Measurements from ENCODE around the gene GPR34.
"Not testable (repeated sequence)": the region's sequence is repeated elsewhere in the genome, so short reads cannot be mapped to it uniquely, and the experiment has no call there.

GPR34 gene, protein sequence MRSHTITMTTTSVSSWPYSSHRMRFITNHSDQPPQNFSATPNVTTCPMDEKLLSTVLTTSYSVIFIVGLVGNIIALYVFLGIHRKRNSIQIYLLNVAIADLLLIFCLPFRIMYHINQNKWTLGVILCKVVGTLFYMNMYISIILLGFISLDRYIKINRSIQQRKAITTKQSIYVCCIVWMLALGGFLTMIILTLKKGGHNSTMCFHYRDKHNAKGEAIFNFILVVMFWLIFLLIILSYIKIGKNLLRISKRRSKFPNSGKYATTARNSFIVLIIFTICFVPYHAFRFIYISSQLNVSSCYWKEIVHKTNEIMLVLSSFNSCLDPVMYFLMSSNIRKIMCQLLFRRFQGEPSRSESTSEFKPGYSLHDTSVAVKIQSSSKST

DNA sequence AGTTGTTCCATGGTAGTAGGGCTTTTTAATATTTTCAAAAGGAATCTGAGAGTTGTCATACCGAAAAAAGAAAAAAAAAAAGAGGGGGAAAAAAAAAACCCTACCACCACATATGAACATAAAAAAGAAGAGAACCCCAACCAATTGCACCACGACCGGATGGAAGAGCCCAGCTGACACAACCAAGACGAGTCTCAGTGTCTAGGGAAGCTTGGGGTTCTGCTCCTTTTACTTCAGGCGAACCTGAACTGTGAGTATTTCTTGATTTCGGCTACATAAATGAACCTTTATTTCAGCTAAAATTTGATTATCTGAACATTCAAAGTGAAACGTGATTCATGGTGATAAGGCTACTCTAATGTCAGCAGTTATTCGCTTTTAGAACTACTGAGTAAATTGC, at the start of gene GPR34:
GPR34 (plus strand) TSS at position 139 of the 400 bp plus-strand sequence. CDS start 6,661 bp downstream, outside the sequence.
- DNase-seq (ENCODE audit: low read depth in 2 of 2): no peak

DNA sequence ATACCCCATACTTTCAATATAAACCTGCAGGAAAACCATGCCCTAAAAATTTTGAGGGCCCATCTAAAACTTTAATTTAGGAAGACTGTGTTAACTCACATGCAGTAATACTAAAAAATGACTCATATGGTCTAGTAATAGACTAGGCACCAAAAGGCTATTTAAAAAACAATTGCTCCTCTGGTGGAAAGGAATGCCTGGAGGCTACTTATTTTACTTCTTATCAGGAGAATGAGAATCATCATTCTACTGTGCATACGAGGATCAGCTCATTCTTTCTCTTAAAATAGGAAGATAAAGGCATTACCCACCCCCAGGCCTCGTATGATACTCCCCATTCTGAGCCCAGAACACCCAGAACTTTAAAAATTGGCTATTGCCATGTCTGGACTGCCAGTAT, 42.6 kb upstream of the GPR34 start:
- DNase-seq (ENCODE audit: low read depth in 2 of 2): not testable (repeated sequence)

DNA sequence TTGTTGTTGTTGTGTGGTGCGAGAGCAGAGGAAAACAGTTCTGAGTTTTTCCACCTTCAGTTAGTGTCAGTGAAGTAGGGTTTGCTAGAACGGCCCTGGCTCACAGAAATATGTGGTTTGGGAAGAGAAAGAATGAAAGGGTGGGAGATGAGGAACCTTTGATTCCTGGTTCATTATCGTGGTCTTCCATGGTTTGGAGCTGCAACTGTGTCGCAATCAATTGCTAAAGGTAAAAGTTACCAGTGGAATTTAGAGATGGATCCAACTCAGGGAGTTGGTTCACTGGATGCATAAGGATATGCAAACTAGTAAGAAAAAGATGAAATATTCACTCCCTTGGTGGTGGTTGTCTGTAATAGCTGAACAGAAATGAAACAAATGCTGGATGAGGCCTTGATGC, 35.6 kb upstream of the GPR34 start:
- DNase-seq (ENCODE audit: low read depth in 2 of 2): no peak

DNA sequence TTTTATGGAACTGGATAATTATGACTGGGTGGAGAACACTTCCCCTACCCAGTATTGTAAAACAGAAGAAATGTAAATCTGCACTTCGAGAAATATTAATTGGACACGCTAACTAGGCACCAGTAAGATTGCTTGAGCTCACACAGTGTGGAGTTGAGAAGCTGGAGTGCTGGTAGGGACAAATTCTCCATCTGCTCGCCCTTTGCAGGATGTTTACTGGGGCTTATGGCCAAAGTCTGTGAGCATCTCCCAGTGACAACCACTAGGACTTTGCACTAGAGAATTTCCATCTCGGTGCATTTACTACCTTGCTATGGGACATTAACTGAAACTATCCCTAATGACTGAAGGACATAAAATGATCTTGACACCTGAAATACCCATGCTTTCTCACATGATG, 33.7 kb upstream of the GPR34 start:
- DNase-seq (ENCODE audit: low read depth in 2 of 2): no peak

DNA sequence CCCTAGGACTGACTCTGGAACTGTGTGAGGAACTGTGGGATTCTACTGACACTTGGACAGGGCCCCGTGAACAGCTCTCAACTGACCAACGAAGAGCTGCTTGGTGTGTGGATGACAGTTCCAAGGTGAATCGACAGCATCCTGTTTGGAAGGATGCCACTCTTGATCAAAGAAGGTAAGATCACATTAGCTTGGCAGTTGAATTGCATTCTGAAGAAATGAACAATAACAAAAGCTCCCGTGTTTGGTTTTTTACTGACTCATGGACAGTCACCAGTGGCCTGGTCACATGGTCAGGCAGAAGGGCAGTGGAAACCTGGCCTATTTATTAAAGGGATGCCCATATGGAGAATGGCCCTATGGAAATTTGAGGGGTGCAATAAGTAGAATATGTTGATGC, 33.1 kb upstream of the GPR34 start:
- no peak for DNase-seq (ENCODE audit: low read depth in 2 of 2)

DNA sequence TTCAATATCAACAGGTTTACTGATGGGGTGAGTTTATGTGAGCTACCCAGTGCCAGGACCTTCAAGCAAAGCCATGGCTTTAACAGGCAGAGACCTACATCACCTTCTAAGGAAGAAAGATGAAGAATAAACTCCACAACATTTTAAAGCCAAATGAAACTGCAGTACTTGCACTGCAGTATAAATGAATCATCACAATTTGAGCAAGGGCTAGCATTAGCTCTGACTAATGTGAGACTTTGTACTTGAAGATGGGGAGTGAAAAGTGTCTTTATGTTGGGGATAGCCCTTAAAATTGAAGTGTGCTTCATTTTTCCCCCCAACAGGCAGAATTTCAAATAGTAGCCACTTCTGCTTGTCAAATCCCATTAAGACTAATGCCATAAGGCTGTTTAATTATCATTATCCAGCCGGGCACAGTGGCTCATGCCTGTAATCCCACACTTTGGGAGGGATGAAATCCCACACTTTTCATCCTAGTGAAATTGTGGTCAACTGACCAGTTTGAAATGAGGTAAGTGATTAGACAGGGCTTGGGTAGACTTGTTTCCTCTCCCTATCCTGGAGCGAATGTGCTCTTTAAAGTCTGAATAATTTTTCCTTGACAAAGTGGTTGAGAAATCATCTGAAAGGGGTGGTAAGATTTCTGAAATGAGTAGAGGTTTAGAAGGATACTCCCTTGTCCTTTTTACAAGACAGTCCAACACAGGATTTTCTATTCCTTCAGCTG, 27.2 kb upstream of the GPR34 start:
- DNase-seq (ENCODE audit: low read depth in 2 of 2): no peak

DNA sequence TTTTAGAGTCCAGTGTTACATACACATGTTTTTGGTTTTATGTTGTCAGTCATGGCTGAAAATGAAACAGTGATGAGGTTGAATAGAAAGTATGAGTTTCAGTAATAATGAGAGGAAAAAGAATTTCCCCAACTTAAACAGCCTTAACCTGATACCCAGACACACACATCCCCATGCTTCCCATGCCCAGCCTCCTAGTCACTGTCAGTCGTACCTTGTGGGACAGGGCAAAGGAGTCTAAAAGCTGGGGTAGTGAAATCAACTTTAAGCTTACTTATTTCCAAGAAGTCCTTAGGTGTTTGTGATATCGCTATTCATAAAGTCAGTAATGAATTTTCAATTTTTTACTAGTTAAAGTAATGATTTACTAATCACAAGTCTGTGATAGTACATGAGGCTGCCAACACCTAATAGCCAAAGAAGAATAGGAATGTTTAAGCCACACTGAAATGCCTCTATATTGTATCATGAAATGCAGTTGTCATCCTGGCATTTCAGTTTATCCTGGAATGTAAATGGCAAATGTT, 24.3 kb upstream of the GPR34 start:
- no peak for DNase-seq (ENCODE audit: low read depth in 2 of 2)

DNA sequence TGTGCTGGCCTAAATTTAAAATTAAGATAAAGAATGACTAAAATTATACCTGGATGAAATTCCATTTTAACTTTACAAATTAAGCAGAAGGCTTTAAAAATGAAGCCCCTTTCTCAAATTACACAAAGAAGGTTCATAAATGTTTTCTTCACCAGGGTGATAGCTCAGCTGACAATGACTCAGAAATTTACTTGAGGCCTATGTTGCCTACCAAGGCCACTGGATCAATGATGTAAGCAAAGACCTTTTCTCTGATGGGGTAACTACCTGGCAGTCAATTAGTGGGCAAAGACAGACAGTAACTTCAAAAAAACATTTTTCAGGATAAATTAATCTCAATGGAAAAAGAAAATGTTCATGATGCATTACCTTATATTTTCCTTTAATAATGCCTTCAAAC, 23.9 kb upstream of the GPR34 start:
- no peak for DNase-seq (ENCODE audit: low read depth in 2 of 2)

DNA sequence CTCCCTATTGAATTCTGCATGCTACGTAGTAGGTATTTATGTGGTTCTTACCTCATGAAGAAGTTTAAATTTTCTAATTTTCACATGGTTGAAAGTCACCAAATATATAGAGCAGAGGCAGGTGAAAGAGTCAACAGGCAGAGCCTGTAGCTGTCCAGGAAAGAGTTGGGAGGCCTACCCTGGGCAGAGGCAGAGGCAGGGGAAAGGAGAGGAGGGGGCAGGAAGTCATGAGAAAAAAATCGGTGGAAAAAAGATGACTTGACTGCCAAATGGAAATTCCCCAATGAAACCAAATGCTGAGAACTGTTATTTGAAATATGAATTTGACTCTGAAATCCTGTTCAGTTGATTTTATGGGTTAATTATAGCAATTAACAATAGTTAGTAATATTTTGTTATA, 23.1 kb upstream of the GPR34 start:
- no peak for DNase-seq (ENCODE audit: low read depth in 2 of 2)

DNA sequence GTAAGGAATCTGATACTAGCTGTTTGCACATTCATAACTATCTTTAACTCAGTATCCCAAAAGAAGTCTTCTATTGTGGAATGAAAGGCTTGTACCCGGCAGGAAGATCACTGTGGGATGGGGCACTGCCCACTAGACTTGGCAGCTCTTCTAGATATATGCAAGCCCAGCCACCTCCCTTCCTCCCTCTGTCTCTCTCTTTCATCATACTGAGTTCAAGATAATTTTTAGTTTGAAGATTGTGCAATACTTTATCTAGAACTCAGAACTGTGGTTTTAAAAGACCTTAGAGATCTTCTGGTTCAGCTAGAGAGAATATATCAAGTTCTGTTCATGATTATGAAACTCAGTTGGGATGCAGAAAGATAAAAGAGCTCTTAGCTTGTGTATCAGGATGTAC, 22.5 kb upstream of the GPR34 start:
- no peak for DNase-seq (ENCODE audit: low read depth in 2 of 2)

DNA sequence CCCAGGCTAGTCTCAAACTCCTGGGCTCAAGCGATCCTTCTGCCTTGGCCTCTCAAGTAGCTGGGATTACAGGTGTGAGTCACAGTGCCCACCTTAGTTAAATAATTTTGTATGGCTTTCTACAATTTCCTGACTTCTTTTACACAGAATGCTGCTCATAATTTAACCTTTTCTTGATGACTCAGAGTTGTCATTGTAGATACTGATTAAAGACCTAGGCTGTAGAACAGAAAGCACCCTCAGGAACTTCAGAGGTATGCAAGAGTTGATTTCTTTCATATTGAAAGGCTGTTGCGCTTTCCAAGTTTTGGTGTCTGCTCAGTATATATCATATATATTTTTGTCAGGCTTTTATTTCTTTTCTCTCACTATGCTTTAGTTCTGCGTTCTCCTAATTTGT, 21.1 kb upstream of the GPR34 start:
- DNase-seq (ENCODE audit: low read depth in 2 of 2): no peak

DNA sequence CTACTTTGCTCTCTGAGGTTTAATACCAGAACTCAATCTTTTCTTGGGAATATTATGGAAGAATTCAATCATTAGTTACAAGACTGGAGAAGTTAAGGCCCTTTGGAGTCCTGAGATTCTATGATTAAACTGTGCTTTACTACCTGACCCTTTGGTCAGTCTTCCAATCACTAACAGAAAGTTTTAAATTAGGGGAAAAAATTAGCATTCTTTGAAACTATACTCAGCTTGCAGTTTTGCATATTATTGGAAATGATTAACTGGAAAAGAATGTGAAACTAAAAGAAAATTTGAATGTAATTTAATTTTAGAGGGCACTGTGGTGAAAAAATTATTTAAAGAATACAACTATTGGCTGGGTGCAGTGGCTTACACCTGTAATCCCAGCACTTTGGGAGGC, 18.7 kb upstream of the GPR34 start:
- DNase-seq (ENCODE audit: low read depth in 2 of 2): no peak

DNA sequence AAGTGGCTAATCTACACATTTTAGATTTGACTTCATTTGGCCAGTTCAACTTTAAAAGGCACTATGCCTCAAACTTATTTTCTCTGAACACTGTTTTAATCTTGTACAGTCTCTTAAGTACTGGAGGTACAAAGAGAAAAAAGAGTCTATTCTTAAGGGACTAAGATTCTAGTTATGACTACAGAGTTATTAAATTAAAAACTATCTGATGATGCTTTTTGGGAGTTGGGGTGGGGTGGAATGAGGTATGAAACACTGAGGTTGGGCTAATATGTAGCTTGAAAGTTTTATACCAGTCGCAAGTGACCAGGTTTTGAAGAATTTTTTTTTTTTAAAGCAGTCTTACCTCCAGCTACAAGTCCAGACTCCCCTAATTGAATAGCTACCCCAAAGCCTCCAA, 17.7 kb upstream of the GPR34 start:
- no peak for DNase-seq (ENCODE audit: low read depth in 2 of 2)

DNA sequence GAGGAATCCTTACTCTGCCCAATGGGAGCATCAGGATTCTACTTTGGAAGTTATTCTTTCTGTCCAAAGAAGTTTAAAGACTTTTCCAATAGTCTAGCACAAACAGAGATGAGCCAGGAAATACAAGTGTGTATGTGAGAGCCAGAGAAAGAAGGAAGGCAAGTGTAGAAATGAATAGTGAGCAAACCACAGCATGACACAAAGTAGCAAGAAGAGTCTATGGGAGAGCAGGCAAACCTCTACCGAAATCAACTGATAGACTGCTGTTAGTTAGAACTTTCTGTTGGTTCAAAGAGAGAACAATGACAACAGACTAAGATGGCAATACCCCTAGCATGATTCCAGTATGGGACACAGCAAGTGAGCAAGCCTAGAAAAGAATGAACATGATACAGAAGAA, 16.1 kb upstream of the GPR34 start:
- DNase-seq (ENCODE audit: low read depth in 2 of 2): no peak

DNA sequence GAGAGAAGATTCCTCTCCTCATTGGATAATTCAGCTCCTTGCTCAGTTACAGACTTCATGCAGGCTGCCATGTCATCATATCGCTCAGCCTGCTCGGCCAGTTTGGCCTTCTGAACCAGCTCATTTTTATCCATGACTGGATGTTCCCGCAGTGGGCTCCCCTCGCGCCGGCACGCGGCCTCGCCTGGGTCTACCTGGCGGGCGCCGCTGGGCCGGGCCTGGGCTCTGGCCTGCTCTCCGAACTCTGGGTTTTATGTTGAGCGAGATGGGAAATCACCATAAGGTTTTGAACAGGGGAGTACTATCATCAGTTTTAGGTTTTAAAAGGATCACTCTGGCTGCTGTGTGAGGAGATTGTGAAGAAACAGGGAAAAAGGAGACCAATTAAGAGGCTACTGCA, 12.4 kb upstream of the GPR34 start:
- DNase-seq (ENCODE audit: low read depth in 2 of 2): not testable (repeated sequence)

DNA sequence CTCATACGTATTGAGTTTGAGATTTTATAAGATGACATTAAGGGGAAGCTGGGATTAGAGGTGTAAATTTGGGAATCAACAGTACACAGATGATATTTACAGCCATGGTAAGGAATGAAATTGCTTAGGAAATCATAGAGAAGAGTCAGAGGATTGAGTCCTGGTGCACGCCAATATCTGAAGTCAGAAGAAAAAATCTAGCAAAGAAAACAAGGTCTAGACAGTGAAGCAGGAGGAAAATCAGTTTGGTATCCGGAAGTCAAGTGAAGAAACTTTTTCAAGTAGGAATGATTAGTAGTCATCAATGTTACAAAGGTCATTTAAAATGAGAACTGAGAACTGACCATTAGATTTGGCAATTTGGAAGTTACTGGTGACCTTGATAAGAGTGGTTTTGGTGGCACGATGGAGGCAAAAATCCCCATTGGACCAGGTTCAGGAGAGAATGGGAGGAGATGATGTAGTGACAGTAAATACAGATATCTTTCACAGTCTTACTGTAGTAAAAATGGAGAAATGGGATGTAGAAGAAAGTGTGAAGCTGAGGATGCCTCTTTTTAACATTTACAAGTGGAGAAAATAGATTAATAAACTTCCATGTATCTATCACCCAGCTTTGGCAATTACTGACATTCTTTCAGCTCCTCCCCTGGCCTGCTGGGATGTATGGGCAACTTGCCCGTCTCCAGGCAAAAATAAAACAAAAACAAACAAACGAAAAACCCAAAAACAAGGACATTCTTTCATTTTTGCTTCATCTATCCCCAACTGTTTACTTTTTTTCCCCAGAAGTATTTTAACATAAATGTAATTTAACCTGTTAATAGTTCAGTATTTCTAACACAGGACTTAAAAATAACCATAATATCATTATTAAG, 11.4 kb upstream of the GPR34 start:
- DNase-seq (ENCODE audit: low read depth in 2 of 2): no peak

DNA sequence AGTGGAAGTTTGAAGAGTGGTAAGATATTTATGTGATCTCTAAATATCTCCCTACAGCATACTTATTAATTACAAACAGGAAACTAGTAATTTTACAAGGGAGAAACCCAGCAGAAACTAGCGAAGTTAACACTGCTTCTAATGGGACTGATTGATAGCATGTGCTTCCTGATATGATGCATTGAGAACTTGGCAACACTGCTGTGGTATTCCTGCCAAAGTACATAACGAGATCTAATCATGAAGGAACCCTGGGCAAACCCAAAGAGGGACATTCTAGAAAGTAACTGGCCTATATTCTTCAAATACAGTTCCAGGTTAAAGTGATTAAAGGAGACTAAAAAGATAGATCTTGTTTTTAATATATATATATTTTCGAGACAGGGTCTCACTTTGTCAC, 4.6 kb upstream of the GPR34 start:
- no peak for DNase-seq (ENCODE audit: low read depth in 2 of 2)

DNA sequence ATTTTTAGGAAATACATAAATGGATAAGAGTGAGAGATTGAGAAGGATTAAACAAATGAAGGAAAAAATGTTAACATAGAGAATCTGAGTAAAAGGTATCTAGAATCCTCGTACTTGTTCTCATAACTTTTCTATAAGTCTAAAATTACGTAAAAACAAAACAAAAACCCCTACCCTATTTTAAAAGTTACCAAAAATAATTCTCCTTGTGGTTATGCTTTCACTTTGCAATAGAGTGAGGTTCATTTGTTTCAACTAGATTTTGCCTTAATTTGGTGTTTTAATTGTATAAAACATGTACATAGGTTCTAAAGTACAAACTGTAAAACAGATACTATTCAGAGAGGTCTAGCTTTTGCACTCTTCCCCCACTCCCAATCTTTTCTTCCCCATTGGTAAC, 3.8 kb upstream of the GPR34 start:
- no peak for DNase-seq (ENCODE audit: low read depth in 2 of 2)

DNA sequence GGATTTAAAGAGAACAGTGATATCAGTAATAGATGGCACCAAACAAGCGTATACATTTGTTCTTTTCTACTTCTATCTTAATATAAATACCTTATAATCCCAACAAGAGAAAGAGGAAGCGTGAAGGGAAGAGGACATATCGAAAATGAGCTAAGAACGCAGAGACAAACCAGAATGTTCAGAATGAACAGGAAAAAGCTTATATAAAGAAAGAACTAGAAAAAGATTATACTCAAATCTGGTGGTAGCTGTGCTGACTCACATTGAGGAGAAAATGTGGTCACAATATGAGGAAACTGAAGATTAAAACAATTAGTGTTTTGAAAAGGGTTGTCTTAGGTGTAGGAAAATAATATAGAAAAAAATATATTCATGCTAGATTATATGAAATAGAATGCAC, 2.0 kb upstream of the GPR34 start:
- no peak for DNase-seq (ENCODE audit: low read depth in 2 of 2)

DNA sequence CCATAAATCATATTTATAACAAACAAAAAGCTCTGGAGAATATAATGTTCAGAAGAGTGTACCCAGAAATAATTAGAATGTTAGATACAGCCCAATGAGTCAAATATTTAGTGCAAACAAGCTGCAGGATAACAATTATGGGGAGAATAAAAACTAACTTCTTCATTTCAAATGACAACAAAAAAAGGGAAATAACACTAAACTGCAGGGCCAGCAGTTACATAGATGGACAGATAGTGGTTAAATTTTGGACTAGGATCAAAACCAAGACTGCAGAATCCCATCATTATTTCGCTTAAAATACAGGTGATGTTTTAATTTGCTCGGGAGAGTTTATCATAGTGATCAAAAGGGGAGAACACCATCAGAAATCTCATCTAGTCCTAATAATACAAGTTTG, 617 bp upstream of the GPR34 start:
- no peak for DNase-seq (ENCODE audit: low read depth in 2 of 2)

DNA sequence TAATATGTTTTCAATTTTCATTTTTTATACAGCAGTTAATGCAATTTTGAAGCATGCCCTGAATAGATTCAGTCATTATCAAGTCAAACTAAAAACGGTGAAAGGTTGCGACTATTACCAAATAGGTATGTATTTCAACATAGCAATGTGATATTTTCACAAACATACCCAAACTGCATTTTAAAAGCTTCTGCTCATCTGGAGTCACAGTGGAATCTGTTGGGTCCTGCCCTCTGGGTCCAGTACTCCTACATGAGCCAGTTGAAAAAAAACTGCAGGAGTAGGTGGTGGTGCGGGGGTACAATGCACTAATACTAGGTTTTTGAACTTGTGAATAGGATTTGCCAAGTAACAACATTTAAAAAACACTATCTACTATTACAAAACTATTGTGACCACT, 938 bp downstream of the GPR34 start:
- no peak for DNase-seq (ENCODE audit: low read depth in 2 of 2)

DNA sequence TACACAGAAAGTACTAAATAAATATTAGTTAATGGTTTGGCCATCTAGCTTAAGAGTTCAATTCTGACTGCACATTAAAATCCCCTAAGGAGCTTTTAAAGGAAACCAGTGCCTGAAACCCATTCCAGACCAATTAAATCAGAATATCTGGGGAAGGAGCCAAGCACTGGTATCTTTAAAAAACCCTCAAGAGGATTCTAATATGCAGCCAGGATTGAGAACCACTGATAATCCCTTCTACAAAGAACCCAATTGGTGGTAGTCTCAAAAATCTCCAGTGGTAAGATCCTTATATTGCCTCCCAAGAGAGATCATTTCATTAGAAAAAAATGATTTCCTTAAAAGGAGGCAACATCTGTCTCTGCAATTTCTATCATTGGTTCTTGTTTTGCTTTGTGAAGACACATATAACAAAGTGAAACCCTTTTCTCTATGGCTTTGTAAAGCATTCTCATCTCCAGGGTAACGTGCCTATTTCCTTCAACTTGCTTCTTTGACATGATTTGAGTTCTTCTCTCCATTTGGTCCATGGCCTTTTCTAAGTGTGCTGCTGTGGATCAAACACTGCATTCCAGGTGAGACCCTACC, 3.5 kb downstream of the GPR34 start:
- DNase-seq (ENCODE audit: low read depth in 2 of 2): no peak

Data from stimulated activated CD4-positive, alpha-beta T cell treated with anti-CD3 and anti-CD28 coated beads, Interleukin-1b, Interleukin-23, amount 100 ng/mL, for 4 hours (primary cell).